Upper lobe of left lung (tissue), 4 donors: ENCODE data around the gene METTL23.

Experiments
- EP300 ChIP-seq, 4 donors: sonication (generic); formaldehyde crosslinking; IDR thresholded peaks; one replicate each; pipeline ENCODE4 v1.5.1; 2017; ENCODE audit warnings: antibody characterized with exemption in 4 of 4, control low read depth in 2 of 4
- POLR2AphosphoS5 ChIP-seq, 2 donors: sonication (generic); formaldehyde crosslinking; IDR thresholded peaks; one replicate each; pipeline ENCODE4 v1.5.1; 2017; ENCODE audit warnings: antibody characterized with exemption in 2 of 2
- TF ChIP-seq, protein P1 (sequence below), 6 experiments: fragments of 450-650 bp in 4 of 6; fragments of 200-600 bp in 2 of 6; sonication (generic) in 2 of 6; IDR thresholded peaks; one replicate each; pipeline ENCODE4 v1.5.1; 2016 to 2019; ENCODE audit warnings: antibody characterized with exemption in 6 of 6

DNA sequence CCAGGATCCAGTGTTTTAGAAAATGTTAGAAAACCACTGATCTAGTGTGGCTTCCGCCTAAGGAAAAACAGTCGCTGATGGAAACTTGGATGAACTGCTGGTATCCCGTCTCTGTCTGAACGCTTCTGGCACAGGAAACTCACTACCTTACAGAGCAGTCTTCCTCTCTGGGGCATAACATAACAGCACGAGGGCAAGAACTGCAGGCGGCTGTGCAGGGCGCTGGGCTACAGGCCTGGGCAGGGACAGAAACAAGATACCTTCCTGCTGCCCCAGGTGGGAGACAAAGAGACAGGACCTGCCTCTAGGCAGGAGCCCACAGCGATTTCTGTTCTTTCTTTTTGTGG is 26.4 kb upstream of the METTL23 start:
- TF ChIP-seq, protein P1, sequence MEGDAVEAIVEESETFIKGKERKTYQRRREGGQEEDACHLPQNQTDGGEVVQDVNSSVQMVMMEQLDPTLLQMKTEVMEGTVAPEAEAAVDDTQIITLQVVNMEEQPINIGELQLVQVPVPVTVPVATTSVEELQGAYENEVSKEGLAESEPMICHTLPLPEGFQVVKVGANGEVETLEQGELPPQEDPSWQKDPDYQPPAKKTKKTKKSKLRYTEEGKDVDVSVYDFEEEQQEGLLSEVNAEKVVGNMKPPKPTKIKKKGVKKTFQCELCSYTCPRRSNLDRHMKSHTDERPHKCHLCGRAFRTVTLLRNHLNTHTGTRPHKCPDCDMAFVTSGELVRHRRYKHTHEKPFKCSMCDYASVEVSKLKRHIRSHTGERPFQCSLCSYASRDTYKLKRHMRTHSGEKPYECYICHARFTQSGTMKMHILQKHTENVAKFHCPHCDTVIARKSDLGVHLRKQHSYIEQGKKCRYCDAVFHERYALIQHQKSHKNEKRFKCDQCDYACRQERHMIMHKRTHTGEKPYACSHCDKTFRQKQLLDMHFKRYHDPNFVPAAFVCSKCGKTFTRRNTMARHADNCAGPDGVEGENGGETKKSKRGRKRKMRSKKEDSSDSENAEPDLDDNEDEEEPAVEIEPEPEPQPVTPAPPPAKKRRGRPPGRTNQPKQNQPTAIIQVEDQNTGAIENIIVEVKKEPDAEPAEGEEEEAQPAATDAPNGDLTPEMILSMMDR (IDR thresholded peaks at IDR 0.05): no peak
- TF ChIP-seq EP300 (IDR thresholded peaks at IDR 0.05): no peak
- TF ChIP-seq POLR2AphosphoS5 (IDR thresholded peaks at IDR 0.05): no peak
